SU-DHL-6 (cell line): ENCODE measurements around the gene NASP.
A peak's percentile ranks its signal among the peaks of the same experiment; 100 is the strongest.

Experiments
- H2AFZ ChIP-seq: fragments of 200-600 bp; sonication (generic); 2 replicates; pipeline ENCODE4 v1.6.1; 2014; ENCODE audit warnings: low read depth, mild to moderate bottlenecking, moderate library complexity, mixed read lengths, antibody characterized with exemption, low read length; ENCODE audit not compliant: severe bottlenecking
- H3F3A ChIP-seq: fragments of 200-600 bp; shearing (Covaris generic); 2 replicates; pipeline ENCODE4 v1.6.0; 2016; ENCODE audit warnings: antibody characterized with exemption, mild to moderate bottlenecking; ENCODE audit not compliant: insufficient read depth
- H3K27ac ChIP-seq: fragments of 200-600 bp; sonication (generic); 2 replicates; pipeline ENCODE4 v1.5.1; 2016; ENCODE audit warnings: low read depth, mild to moderate bottlenecking, low read length, moderate library complexity, mixed read lengths
- H3K27me3 ChIP-seq: fragments of 200-600 bp; sonication (generic), shearing (Covaris generic); 2 replicates; pipeline ENCODE4 v1.6.0; 2014; ENCODE audit warnings: mild to moderate bottlenecking, low read length
- H3K36me3 ChIP-seq: fragments of 200-600 bp; sonication (generic); 2 replicates; pipeline ENCODE4 v1.6.1; 2014; ENCODE audit warnings: mild to moderate bottlenecking, low read length, mixed read lengths
- H3K4me2 ChIP-seq: fragments of 300-600, 200-600 bp; shearing (Covaris generic), sonication (generic); 2 replicates; pipeline ENCODE4 v1.6.0; 2014; ENCODE audit warnings: low read length, low read depth, mild to moderate bottlenecking; ENCODE audit not compliant: poor library complexity, severe bottlenecking
- H3K4me3 ChIP-seq: fragments of 200-600 bp; sonication (generic); 2 replicates; pipeline ENCODE4 v1.5.1; 2014; ENCODE audit warnings: antibody characterized with exemption, low read length, mild to moderate bottlenecking, mixed read lengths; ENCODE audit not compliant: insufficient read depth, poor library complexity, severe bottlenecking
- H3K79me2 ChIP-seq: fragments of 200-600 bp; sonication (generic); 2 replicates; pipeline ENCODE4 v1.6.1; 2014; ENCODE audit warnings: mild to moderate bottlenecking, low read length, moderate library complexity; ENCODE audit not compliant: insufficient read depth
- H3K9ac ChIP-seq: fragments of 200-600 bp; sonication (generic); 2 replicates; pipeline ENCODE4 v1.7.0; 2014; ENCODE audit warnings: mild to moderate bottlenecking, low read length
- H3K9me2 ChIP-seq: fragments of 200-600 bp; sonication (generic); replicated peaks from 2 replicates; pipeline ENCODE4 v1.6.1; 2014; ENCODE audit warnings: low read length; ENCODE audit not compliant: insufficient read depth
- H3K9me3 ChIP-seq: fragments of 200-600 bp; sonication (generic); 2 replicates; pipeline ENCODE4 v1.6.1; 2014; ENCODE audit warnings: low read length, mixed read lengths; ENCODE audit not compliant: insufficient read depth
- H4K20me1 ChIP-seq: fragments of 200-600 bp; sonication (generic); 2 replicates; pipeline ENCODE4 v1.6.1; 2014; ENCODE audit warnings: low read depth, mild to moderate bottlenecking, antibody characterized with exemption, low read length, moderate library complexity, mixed read lengths
- EZH2phosphoT487 ChIP-seq: fragments of 200-600 bp; sonication (generic), shearing (Covaris generic); conservative IDR thresholded peaks from 2 replicates; pipeline ENCODE4 v1.6.1; 2018; ENCODE audit warnings: mild to moderate bottlenecking, antibody characterized with exemption, low read length, moderate library complexity, mixed read lengths
- TF ChIP-seq, protein P1 (sequence below): fragments of 200-600 bp; sonication (generic); IDR thresholded peaks from one replicate; pipeline ENCODE4 v1.5.1; 2017; ENCODE audit warnings: antibody characterized with exemption, mild to moderate bottlenecking, low read length, moderate library complexity; ENCODE audit not compliant: insufficient read depth, poor library complexity, severe bottlenecking

Gene NASP

DNA sequence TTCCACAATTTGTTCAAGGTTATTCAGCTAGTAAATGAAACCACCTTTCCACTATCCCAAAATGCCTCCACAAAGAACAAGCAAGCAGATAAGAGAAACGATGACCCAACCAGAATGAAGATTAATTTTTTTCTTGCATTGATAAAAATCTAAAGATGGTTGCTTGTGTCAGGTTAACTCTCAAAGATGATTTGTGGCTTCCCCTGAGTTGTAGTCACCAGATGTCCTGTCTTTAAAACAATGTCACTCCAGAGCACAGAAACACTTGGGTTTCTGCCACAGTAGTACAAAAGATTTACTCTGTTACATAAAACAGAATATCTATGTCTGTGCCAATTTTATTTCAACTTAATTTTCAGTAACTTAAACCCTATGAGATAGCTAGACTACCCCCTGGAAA lies 51.4 kb downstream of the NASP start:
- H3K27me3 ChIP-seq: no peaks in the 10 kb centered on the region
- H3K79me2 ChIP-seq: no peaks in the 10 kb centered on the region
- H3K9me2 ChIP-seq: no peaks in the 10 kb centered on the region
- no peak overlapping the region for H2AFZ ChIP-seq
- no peaks in the 10 kb centered on the region for H3F3A ChIP-seq
- TF ChIP-seq EZH2phosphoT487: no peak
- peaks cover 61% of the 10 kb centered on the region for H3K36me3 ChIP-seq
- H3K4me2 ChIP-seq: no peak overlapping the region
- no peak overlapping the region for H3K4me3 ChIP-seq
- H3K9me3 ChIP-seq: no peaks in the 10 kb centered on the region
- no peaks in the 10 kb centered on the region for H4K20me1 ChIP-seq
- H3K9ac ChIP-seq: no peak overlapping the region
- no peak overlapping the region for H3K27ac ChIP-seq

DNA sequence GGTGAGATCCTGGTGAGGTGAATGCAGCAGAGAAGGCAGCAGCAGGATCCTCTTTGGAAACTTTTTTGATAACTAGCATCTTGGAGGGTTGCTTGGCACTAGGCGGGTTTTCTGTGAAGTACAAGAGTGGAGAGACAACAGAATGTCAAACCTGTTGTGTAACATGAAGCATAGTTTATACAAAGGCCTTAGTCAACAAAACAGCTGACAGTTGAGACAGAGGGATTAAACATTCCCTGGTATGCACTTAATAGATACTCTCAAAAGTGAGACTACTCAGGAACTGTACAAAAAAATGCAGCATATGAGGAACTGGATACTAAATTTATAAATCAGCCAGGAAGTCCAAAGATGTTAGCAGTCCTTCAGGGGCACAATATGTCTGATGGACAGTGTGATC lies 56.5 kb downstream of the NASP start:
- Histone ChIP-seq H3K4me3 (no peak overlapping the region), H3K36me3 (peaks cover 42% of the 10 kb centered on the region), H3K27me3 (no peaks in the 10 kb centered on the region), H3K4me2 (no peak overlapping the region), H3K27ac (no peak overlapping the region), H3K9me2 (no peaks in the 10 kb centered on the region), H2AFZ (no peak overlapping the region), H4K20me1 (peaks cover 5% of the 10 kb centered on the region; the same call in 1 of the 2 replicates), H3K9me3 (no peaks in the 10 kb centered on the region), H3K9ac (no peak overlapping the region), H3F3A (peaks cover 10% of the 10 kb centered on the region), H3K79me2 (peaks cover 11% of the 10 kb centered on the region; the same call in 1 of the 2 replicates)
- TF ChIP-seq, protein P1, sequence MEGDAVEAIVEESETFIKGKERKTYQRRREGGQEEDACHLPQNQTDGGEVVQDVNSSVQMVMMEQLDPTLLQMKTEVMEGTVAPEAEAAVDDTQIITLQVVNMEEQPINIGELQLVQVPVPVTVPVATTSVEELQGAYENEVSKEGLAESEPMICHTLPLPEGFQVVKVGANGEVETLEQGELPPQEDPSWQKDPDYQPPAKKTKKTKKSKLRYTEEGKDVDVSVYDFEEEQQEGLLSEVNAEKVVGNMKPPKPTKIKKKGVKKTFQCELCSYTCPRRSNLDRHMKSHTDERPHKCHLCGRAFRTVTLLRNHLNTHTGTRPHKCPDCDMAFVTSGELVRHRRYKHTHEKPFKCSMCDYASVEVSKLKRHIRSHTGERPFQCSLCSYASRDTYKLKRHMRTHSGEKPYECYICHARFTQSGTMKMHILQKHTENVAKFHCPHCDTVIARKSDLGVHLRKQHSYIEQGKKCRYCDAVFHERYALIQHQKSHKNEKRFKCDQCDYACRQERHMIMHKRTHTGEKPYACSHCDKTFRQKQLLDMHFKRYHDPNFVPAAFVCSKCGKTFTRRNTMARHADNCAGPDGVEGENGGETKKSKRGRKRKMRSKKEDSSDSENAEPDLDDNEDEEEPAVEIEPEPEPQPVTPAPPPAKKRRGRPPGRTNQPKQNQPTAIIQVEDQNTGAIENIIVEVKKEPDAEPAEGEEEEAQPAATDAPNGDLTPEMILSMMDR: no peak

DNA sequence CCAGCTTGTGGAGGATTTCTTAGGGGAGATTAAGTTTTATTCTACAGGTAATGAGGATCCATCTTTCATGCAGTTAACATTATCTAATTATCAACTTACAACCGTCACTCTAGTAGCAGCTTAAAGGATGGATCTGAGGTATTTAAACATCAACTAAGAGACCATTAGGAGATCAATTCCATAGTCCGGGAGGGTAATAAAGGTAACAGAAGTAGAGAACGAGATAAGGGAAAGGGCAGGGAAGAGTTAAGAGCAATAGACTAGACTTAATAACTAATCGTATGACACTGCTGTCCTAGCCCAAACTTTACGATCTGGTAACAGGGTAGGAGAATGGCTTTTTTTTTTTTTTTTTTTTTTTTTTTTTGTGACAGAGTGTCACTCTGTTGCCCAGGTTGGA lies 59.5 kb downstream of the NASP start:
- peaks cover 16% of the 10 kb centered on the region for H3F3A ChIP-seq

DNA sequence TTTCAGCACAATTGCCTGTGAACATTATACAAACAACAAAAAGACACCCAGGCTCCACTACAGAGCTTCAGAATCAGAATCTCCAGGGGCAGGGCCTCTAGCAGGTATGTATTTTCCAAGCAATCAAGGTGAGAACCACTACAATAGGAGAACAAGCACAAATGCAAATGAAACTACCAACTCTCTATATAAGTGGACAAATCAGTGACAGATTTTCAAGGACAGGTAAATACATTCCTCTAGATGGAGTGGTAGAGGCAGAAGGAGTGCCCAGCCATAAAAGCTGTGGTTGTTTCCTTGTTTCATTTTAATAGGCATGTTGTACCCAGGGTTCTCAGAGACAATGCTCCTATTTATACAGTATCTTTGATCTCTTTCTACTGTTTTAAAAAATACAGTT lies 60.1 kb downstream of the NASP start:
- no peaks in the 10 kb centered on the region for H3K9me2 ChIP-seq
- TF ChIP-seq, protein P1: no peak
- no peak for TF ChIP-seq EZH2phosphoT487
- H3K27me3 ChIP-seq: no peaks in the 10 kb centered on the region
- H3K9ac ChIP-seq: no peak overlapping the region
- peaks cover 5% of the 10 kb centered on the region; the same call in 1 of the 2 replicates for H4K20me1 ChIP-seq
- H3K4me2 ChIP-seq: peak overlapping the region; percentile 34
- H2AFZ ChIP-seq: no peak overlapping the region
- H3K27ac ChIP-seq: peak overlapping the region; percentile 68; the same call in 1 of the 2 replicates
- H3K79me2 ChIP-seq: peaks cover 27% of the 10 kb centered on the region
- H3F3A ChIP-seq: peaks cover 16% of the 10 kb centered on the region
- no peak overlapping the region for H3K4me3 ChIP-seq
- no peaks in the 10 kb centered on the region for H3K9me3 ChIP-seq
- peaks cover 18% of the 10 kb centered on the region for H3K36me3 ChIP-seq

More for the DNA sequence above, 59.5 kb downstream of the NASP start:
- Histone ChIP-seq H4K20me1 (peaks cover 5% of the 10 kb centered on the region; the same call in 1 of the 2 replicates), H3K36me3 (peaks cover 23% of the 10 kb centered on the region), H3K4me3 (no peak overlapping the region), H3K79me2 (peaks cover 20% of the 10 kb centered on the region), H3K9ac (no peak overlapping the region), H3K4me2 (no peak overlapping the region), H3K27ac (no peak overlapping the region), H3K9me3 (no peaks in the 10 kb centered on the region), H2AFZ (no peak overlapping the region), H3K9me2 (no peaks in the 10 kb centered on the region), H3K27me3 (no peaks in the 10 kb centered on the region)
- TF ChIP-seq, protein P1: no peak
- TF ChIP-seq EZH2phosphoT487: no peak
